EH (cell line): Measurements from ENCODE around the gene NTN5.

Experiments used
- DNase-seq: peaks from one replicate; pipeline ENCODE4 v3.0.0-alpha.2; 2015; ENCODE audit warnings: low read depth

Gene NTN5

DNA sequence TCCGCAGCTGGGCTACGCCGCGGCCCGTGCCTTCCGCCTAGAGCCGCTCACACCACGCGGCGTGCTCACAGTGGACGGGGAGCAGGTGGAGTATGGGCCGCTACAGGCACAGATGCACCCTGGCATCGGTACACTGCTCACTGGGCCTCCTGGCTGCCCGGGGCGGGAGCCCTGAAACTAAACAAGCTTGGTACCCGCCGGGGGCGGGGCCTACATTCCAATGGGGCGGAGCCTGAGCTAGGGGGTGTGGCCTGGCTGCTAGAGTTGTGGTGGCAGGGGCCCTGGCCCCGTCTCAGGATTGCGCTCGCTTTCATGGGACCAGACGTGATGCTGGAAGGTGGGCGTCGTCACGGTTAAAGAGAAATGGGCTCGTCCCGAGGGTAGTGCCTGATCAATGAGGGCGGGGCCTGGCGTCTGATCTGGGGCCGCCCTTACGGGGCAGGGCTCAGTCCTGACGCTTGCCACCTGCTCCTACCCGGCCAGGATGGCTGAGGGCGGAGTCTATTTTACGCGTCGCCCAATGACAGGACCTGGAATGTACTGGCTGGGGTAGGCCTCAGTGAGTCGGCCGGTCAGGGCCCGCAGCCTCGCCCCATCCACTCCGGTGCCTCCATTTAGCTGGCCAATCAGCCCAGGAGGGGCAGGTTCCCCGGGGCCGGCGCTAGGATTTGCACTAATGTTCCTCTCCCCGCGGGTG is 43.1 kb downstream of the NTN5 start:
- no peak for DNase-seq

DNA sequence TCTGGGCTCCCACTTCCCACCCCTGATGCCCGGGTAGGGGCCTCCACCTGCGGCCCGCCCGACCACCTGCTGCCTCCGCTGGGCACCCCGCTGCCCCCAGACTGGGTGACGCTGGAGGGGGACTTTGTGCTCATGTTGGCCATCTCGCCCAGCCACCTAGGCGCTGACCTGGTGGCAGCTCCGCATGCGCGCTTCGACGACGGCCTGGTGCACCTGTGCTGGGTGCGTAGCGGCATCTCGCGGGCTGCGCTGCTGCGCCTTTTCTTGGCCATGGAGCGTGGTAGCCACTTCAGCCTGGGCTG is 43.6 kb downstream of the NTN5 start:
- no peak for DNase-seq

DNA sequence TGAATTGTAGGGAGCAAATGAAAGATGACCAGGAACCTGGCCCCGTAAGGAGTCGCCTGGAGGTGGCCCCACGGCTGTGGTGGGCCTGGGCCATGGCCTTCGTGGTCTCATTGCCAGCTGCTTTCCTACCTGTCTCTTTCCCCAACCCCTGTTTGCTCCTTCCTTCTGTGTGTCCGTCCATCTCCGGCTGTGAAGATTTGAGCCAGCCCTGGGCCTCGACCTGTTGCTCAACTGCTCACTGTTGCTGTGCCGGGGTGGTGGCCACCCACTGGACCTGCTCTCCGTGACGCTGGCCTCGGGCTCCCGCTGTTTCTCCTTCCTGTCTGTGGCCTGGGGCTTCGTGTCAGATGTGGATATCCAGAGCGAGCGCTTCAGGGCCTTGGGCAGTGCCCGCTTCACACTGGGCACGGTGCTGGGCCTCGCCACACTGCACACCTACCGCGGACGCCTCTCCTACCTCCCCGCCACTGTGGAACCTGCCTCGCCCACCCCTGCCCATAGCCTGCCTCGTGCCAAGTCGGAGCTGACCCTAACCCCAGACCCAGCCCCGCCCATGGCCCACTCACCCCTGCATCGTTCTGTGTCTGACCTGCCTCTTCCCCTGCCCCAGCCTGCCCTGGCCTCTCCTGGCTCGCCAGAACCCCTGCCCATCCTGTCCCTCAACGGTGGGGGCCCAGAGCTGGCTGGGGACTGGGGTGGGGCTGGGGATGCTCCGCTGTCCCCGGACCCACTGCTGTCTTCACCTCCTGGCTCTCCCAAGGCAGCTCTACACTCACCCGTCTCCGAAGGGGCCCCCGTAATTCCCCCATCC is 44.1 kb downstream of the NTN5 start:
- no peak for DNase-seq

DNA sequence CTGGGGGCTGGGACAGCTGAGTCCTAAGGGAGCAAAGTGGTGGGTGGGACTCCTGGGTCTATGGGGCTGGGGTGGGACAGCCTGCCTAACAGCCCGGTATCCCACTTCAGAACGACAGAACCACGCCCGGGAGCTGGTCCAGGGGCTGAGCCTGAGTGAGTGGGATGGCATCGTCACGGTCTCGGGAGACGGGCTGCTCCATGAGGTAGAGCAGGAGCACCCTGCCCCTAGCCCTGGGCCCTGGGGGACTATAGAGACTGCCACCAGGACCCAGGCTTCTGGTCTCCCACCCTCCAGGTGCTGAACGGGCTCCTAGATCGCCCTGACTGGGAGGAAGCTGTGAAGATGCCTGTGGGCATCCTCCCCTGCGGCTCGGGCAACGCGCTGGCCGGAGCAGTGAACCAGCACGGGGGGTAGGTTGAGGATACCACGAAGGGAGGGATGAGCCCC is 44.9 kb downstream of the NTN5 start:
- no peak for DNase-seq

DNA sequence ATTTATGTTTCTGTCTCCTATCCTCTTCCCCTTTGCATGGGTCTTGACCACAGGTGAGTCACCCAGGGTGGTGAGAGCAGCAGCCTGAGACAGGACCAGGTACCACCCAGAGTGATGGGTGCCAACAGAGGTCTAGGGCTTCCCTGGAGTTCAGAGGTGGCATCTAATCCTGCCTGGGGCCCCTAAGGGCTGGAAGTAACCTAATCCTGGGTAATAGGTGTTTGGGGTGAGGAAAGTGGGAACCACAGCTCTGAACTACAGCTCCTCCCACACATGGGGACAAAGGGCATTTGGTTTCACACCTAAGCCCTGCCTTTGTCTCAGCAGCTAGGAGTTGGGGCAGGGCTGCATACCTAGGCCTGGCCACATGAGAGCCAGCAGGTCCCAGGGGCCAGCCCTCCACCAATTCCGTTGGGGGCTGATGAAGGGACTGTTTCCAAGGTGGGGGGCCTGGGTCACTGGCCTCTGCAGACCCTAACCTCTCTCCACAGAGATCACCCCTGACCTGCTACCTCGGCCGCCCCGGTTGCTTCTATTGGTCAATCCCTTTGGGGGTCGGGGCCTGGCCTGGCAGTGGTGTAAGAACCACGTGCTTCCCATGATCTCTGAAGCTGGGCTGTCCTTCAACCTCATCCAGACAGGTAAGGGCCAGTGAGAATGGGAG is 45.5 kb downstream of the NTN5 start:
- no peak for DNase-seq

DNA sequence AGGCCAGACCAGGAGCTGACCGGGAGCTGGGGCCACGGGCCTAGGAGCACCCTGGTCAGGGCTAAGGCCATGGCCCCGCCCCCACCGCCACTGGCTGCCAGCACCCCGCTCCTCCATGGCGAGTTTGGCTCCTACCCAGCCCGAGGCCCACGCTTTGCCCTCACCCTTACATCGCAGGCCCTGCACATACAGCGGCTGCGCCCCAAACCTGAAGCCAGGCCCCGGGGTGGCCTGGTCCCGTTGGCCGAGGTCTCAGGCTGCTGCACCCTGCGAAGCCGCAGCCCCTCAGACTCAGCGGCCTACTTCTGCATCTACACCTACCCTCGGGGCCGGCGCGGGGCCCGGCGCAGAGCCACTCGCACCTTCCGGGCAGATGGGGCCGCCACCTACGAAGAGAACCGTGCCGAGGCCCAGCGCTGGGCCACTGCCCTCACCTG is 46.9 kb downstream of the NTN5 start:
- no peak for DNase-seq

DNA sequence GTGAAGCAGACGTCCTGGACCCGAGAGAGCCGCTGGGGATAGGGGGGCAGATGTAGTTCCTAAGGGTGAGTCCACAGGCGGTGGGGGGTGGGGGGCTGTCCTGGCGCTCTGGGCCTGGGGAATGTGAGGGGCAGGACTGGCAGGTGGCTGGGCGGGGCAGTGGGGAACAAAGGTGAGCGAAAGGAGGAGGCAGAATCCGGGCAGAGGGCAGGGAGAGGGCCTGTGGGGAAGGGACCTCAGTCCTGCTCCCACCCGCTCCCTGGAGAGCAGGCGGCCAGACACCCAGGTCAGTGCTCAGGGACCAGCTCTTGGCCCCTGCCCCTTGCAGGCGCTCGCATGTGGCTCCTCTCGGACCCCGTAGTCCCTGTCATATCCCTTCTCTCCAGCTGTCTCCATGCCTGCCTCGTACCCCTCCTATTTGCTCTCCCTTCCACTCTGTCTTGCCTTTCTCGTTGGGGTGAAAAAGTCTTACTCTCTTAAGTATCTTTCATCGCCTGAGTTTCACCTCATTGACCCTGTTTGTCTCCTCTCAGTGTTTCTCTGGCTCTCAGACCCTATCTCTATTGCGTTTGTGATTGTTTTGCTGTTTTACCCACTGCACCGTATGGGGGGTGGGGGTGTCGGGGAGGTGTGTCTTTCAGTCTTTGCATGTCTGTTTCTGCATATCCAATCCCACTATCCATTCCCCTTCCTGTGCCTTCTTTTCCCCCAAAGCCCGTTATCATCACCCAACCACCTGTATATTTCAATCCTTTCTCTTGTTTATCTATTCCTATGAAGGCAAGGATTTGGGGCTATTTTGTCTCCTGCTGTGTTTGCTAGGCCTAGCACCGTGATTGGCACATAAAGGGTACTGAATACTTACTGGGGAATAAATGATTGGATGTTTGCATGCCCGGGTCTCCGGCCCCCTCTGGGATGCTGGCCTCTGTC is 47.8 kb downstream of the NTN5 start:
- no peak for DNase-seq

DNA sequence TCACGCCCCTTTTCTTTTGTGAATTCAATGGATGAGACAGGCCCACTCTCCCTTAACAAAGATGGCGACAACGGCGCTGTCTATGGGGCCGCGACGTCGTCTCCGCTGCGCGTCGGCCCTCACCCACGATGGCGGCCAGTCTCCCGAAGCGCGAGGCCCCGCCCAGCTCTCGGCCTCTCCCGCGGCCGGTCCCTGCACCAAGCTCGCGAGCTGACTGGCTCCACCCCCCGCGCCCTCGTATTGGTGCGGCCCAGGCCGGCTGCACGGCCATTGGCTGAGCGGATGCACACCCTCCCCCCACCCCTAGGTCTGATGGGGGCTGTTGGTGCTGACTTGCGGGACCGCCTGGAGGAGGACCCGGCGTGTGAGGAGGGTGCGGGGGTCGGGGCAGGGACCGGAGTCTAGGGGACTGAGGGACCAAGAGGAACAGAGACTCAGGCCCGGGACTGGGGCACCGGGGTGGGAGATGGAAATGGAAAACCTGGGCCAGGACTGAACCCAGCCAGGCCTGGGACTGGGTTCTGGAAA is 48.7 kb downstream of the NTN5 start:
- peak; percentile 98 for DNase-seq

DNA sequence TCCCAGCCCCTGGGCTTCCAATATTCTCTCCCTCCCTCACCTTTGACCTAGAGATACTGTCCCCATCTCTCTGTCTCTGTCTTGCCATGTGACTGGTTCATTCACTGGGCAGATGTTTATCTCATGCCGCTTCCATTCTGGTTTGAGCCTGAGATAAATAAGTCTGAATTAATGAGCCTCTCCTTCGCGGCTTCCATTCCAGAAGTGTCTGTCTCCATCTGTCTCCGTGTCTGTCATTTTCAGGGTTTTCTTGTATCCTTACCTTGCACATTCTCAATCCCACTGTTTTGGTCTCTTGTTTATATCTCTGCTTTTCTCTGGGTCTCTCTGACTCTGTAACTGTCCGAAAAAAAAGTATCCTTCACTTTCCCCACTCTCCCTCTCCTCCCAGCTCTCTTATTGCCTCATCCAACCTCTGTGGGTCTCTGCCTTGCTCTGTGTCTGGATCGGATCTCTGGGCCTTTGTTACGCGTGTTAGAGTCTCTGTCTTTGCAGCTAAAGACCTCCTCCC is 49.2 kb downstream of the NTN5 start:
- DNase-seq: no peak

DNA sequence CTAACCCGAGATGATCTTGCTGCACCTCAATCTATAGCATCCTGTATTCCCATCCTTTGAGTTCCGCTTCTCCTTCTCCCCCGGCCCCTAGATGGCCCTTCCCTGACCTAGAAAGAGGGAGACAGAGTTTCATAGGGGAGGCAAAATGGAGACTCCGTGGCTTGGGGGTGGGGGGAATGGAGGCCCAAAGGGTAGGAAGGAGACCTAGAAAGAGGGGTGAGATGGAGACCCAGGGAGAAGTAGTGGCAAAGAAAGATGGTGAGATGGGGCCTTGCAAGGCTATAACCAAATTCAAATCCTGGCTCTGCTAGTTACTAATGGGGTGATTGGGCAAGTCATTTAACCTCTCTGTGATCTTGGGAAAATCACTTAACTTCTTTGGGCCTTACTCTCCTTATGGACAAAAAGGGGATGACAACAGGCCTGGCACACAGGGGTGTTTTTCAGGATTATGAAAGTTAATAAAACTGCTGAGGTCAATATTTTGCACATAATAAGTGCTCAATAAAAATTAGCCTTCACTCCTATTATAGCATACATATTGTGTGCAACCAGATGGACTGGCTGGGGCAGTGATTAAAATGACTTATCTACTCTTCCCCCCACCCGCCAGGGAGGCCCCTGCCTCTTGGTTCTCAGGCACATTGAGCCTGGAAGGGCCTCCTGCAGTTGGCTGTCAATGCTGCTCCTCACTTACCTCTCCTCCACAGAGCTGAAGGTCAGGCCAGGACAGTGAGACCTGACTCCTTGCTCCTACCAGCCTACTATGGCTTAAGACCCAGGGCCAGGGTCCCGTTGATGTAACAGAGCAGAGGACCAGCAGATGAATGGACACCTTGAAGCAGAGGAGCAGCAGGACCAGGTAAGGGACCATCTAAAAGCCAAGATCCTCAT is 52.9 kb downstream of the NTN5 start:
- peak; percentile 36 for DNase-seq

DNA sequence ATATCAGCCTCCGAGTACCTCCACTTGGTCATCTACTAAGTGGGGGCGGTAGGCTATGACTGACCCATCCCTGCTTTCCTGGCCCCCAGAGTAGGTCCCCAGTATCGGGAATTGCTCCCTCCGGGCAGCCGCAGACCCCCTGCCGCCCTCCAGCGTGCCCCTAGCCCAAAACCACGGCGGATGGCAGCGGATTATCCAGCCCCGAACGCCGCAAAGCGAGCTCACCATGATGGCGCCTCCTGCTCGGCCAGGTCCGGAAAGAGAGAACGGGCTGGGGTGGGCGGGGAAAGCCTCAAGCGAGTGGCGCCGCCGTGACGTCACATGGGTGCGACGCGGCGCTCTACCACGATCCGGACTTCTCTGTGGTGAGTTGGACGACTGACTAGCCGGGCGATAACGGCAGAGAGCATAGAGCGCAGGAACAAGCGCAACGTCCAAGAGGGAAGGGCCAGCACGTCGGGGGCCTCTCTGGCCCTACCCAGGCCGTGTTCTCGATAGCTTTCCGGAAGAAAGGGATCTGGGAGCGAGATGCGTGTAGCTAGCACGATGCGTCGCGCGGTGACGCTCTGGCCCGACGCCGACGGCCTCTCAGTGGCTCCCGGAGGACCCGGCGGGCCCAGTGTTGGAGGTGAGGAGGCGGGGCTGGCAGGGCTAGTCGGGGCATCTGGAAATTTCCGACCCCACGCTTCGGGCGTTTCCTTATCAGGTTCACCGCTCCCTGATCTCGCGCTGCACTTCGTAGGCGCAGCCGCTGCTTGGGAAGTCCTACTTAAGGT is 53.7 kb downstream of the NTN5 start, which contains the start of the genes RPL18 and SPHK2:
Gene RPL18 (minus strand): TSS at position 263 of the 776 bp plus-strand sequence. CDS start 35 bp downstream, at position 228.
Gene SPHK2 (plus strand): TSS at position 591 of the 776 bp plus-strand sequence. CDS start 1,009 bp downstream, outside the sequence.
- DNase-seq: peak; percentile 100

DNA sequence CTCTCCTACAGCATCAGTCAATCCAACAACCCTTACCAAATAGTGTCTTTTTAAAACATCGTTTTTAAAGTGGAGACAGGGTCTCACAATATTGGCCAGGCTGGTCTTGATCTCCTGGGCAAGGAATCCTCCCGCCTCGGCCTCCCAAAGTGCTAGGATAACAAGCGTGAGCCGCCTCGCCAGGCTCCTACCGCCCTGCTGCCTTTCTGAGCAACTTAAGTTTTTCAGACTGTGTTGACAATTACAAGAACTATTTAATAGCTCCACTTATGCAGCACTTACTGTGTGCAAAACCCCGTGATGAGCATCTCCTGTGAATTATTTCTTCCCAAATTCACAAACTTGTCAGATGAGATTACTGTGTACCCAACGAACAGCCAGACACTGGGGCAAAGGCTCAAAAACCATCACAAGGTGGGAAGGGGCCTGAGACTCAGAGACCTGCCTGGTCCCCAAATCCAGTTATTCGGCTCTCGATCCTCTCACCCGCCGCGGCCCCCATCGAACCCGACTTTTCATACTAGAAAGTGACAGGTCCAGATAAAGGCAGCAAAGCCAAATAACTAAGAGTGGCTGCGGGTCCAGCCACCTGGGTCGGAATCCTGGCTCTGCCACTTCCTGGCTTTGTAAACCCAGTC is 54.4 kb downstream of the NTN5 start:
- DNase-seq: peak; percentile 19

DNA sequence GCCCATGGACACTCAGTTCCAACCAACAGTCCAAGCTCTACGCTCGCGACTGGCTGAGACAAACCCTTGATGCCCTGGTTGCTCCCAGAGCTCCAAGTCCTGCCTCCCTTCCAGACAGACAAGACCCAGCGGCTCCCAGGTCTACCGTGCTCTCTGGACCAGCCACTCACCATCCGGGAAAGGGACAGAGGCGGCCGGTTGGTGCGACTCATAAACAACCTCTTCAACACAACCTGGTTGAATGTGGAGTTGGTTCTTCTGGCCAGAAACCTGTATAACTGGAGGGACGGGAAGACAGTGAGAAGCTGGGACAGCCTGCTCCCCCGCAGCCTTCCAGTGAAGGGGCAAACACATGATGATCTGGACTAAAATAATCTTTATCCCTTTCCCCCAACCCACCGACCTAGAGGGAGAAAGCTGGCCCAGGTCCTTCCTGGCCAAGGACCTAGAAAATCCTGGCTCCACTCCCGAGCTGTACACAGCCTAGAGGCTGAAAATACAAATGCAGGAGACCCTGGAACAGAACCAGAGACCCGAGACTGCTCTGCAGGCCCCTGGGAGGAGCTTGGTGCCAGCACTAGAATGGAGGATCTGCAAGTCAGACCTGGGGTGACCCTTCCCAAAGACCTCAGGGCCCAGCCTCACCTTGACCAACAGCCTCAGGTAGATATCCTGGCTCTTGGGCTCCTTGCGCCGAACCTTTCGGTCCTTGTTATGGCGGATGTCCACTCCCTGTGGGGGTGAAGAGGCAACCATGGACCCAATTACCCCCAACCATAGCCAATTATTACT is 55.5 kb downstream of the NTN5 start:
- DNase-seq: peak; percentile 20

DNA sequence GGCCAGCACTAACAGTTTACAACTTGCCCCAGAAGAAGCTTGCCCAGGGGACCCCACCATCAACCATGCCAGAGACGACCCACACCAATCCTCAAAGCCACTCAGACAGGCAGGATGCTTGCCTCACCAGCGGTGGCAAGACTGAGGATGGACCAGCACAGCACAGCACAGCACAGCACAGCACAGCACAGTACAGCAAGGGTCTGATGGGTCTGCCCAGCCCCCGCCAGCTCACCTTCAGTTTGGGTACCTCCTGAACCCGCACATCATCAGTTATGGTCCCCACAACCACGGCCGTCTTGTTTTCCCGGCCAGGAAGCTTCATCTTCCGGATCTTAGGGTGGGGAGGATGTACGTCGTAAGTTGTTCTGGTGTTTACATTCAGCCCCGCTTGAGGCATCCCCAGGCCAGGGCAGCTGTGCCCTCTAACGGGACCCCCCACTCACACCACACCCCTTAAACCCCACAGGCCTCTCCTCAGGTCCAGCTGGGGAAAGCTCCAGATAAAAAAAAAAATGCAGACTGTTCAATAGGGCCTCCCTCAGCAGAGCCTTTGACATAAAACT is 56.2 kb downstream of the NTN5 start:
- DNase-seq: no peak

DNA sequence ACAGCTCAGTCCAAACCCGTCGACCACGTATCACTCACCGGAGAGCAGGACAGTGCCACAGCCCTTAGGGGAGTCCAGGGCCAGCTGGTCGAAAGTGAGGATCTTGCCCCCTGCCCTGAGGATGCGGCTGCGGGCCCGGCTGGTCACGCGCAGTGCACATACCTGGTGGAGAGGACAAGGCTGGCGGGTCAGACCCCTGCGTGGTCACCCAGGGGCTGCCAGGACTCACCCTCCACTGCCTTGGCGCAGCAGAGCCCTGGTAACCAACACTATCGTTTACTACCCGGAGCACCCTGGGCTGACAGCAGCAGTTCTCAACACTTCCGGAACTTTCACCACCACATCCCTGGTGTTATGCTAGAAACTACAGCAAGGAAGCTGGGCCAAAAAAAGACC is 56.8 kb downstream of the NTN5 start:
- no peak for DNase-seq

DNA sequence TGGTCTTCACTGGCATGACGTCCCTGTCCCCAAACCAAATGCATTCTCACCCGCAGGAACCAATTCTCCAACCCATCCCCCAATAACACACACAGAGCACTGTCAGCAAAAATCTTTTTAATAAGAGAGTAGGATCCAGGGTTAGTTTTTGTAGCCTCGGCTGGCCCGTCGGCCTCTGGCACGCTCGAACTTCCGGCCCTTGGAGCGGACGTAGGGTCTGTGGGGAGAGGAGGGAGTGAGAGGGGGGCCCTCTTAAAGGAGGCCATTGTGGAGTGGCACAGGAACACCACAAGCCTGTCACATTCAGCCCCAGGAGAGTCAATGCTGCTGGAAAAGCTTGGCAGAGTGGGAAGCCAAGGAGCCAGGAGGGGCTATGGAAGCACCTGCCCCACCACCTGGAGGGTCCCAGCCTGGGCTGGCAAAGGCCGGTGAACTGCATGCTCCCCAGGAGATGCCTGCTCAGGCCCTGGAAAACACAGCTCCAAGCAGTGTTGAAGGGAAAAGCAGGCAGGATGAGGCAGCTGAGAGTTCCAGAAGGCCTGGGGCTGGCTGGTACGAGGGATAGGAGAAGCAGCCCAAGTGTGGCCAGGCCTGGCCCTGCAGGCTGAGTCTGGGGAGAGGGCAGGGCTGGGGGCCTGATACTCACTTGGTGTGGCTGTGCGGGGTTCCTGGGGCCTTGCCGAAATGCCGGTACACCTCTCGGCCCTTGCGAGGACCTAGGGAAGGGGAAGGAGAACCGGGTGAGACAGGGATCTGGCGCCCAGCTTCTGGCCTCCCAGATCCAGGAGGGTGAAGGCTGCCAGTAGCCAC is 57.4 kb downstream of the NTN5 start:
- DNase-seq: no peak
